Islet of Langerhans (tissue), 1 donor: ENCODE results near the gene STAT5A.
"Not testable (repeated sequence)": the region's sequence is repeated elsewhere in the genome, so short reads cannot be mapped to it uniquely, and the experiment has no call there.

Source experiments
- FAIRE-seq: peaks from one replicate; lab custom pipeline; 2011; peaks lifted over from hg19 to GRCh38; lab: Jason Lieb, UNC

STAT5A gene

DNA sequence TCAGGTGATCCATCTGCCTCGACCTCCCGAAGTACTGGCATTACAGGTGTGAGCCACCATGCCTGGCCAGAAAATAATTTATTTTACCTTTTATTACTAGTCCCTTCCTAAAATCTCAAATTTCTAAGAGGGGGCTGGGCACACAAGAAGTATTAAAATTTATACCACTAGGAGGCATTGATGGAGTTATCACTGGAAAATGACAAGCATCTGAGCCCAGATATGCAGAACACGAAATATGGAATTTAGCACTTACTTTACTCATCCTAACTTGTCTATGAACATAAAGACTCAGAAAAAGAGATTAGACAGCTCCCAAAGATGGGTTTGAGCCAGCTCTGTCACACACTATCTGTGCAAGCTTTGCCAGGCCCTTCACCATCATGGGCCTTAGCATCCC lies 46.4 kb downstream of the STAT5A start:
- no peak for FAIRE-seq

DNA sequence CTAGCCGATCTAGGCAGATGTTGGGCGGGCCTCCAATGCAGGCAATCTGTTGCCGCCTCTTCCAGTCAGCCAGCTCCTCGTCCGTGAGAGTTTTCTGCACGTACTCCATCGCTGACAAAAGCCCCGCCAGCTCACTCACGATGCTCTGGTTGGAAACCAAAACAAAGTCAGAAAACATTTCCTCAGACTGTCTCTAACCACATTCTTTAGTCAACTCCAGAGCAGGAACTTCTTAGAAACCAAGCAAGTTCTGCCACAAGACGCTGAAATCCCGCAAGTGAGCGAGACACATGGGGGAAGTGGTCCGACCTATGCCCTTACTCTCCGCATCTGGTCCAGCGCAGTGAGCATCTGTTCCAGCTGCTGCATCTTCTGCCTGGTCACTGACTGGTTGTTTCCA lies 49.1 kb downstream of the STAT5A start:
- no peak for FAIRE-seq

DNA sequence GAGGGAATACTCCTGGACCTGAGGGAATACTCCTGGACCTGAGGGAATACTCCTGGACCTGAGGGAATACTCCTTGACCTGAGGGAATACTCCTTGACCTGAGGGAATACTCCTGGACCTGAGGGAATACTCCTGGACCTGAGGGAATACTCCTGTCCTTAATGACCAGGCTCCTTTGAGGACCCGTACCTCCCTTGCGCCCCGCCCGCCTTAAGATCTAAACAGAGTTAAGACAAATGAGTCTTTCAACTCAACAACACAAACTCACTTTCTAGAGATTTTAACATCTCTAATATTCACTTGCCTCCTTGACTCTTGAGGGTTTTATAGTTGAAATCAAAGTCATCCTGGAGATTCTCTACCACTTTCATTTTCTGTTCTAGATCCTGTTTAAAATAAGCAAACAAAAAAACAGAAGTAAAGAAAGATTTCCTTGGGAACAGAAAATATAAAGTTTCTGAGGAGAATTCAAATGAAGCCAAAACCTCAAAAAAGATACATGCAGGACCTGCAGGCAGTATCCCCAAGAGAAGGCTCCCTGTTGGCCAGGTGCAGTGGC lies 50.2 kb downstream of the STAT5A start:
- FAIRE-seq: no peak

DNA sequence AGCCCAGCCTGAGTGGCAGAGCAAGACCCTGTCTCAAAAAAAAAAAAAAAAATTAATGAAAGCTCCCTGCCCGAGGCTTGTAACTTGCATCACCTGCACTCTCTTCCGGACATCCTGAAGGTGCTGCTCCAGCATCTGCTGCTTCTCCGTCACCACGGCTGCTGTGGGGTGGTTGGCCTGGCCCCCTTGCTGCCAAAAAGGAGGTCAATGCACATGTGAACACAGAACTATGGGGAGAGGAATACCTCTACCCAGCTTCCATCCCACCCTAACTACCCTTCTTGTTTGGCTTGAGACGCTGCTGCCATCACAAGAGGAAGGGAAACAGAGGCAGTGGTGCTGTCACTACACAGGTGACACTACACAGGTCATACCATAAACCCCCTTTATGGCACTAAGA lies 50.9 kb downstream of the STAT5A start:
- FAIRE-seq: no peak

DNA sequence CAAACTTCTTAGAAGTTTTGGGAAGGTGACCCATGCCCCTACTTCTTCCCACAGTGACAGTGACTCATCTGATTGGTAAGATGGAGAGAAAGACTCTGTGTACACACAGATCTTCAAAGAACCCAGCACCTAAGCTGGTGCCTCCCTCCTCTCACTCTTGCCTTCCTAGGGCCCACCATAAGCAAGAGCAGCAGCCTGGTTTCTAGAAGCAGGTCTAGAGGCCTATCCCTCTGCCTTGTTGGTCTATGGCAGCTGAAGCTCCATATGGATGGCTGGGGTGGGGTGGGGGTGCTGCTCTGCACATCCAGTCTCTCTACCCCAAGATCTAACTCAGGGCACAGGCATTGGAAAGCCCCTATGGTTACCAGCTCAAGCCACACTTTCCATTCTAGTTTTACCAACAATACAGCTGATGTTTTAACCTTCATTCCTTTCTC lies 52.4 kb downstream of the STAT5A start:
- no peak for FAIRE-seq

DNA sequence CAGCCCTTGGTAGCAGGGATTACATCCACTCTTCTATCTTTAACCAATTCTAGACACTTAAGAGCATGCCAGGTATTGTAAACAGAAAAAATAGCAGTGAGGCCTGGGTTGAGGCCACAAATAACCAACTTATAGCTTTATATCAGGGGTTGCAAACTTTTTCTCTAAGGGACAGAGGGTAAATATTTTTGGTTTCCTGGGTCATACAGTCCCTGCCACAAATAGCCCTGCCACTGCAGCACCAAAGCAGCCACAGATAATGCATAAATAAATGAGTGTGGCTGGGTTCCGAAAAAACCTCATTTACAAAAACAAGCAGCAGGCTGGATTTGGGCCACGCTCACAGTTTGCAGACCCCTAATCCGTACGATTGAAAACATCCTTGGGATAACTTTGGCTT lies 53.3 kb downstream of the STAT5A start:
- FAIRE-seq: no peak

DNA sequence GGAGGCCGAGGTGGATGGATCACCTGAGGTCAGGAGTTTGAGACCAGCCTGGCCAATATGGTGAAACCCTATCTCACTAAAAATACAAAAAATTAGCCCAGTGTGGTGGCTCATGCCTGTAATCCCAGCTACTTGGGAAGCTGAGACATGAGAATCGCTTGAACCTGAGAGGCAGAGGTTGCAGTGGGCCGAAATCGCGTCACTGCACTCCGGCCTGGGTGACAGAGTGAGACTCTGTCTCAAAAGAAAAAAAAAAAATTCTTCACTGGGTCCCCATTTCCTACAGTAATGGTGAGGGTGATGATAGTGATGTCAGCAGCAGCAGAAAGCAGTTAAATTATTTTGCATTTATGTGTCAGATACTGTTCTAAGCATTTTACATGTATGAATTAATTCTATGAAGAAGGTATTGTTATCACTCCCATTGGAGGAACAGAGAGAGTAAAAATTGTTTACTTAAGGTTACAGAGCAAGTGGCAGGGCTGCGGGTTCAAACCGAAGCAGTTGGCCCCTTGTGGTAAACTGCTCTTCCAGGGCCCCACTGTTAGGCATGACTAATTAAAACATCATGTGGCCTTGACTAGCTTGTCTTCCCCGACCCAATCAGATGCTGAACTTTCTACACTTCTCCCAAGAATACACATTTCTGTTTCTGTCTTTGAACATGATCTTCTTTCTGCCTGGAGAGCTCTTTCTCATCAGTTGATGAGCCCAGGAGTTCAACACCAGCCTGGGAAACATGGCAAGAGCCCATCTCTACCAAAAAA lies 54.1 kb downstream of the STAT5A start:
- no peak for FAIRE-seq

DNA sequence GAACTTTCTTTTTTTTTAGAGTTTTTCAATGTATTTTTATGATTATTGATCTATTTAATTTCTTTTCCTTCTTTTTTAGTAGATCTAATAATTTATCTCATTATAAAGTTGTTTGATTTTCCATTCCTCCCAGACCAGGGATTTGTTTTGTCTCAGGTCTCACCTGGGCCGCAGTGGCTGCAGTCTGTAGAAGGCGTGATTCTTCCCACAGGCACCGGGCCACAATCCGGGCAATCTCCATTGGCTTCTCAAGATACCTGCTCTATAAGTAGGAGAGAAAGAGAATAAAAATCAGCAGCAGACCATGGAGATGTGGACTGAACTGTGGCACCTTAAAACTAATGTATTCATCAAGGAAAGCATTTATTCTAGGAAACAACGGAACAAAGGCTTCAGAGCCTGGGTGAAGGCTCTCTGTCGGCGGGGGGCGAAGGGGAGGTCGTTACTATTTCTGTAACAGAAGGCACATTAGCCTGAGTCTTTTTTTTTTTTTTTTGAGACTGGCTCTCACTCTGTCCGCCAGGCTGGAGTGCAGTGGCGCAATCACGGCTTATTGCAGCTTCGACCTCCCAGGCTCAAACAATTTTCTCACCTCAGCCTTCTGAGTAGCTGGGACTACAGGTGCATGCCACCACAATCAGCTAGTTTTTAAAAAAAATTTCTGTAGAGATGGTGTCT lies 57.2 kb downstream of the STAT5A start:
- no peak for FAIRE-seq

DNA sequence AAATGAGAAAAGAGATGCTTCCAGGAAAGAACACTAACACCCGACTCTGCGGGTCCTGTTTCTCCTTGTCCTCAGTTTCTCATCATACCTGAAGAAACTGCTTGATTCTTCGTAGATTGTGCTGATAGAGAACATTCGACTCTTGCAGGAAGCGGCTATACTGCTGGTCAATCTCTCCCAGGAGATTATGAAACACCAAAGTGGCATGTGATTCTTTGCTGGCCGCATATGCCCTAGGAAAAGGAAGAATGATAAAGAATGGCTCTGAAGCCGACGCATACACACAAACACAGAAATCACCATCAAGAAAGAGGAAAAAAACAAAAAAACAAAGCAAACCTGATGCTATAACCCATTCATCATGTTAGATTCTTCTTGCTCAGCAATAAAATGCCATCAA lies 58.2 kb downstream of the STAT5A start:
- FAIRE-seq: no peak

DNA sequence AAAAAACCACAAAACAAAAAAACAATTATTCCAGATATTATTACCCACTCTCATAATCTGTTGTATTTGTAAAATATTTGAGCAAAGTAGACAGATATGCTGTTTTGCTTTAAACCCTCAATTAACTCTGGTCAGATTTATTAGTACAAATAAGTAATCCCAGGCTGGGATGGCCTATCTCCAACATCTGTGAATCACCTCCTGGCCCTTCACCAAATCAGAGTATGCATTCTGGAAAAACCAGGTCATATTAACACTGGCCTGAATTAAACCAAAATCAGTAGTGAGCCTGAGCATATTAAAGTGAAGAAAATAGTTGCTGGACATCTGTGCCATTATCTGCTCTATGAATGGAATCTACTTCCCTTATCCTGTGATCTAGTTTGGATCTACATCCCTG lies 58.9 kb downstream of the STAT5A start:
- FAIRE-seq: no peak

DNA sequence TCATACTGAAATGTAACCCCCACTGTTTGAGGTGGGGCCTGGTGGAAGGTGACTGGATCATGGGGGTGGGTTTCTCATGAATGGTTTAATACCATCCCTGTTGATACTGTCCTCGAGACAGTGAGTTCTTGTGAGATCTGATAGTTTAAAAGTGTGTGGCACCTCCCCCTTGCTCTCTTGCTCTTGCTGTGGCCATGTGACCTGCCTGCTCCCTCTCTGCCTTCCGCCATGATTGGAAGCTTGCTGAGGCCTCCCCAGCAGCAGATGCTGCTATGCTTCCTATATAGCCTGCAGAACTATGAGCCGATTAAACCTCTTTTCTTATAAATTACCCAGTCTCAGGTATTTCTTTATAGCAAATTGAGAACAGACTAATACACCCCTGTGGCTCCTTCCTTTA lies 59.3 kb downstream of the STAT5A start:
- FAIRE-seq: no peak

DNA sequence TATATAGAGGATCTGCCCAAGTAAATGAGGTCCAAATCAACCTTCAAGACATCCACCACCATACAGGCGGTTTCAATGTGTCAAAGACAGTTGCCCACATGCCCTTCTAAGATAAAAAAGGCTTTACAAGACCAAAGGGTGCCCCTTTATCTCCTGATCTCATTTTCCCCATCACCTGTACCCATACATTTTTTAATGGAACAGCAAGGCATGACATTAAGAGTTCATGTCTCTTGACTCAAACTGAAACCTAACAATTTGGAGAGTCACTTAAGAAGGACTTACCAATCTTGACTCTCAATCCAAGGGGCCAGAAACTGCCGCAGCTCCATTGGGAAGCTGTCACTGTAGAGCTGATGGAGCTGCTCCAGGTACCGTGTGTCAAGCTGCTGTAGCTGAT lies 59.8 kb downstream of the STAT5A start:
- FAIRE-seq: no peak

DNA sequence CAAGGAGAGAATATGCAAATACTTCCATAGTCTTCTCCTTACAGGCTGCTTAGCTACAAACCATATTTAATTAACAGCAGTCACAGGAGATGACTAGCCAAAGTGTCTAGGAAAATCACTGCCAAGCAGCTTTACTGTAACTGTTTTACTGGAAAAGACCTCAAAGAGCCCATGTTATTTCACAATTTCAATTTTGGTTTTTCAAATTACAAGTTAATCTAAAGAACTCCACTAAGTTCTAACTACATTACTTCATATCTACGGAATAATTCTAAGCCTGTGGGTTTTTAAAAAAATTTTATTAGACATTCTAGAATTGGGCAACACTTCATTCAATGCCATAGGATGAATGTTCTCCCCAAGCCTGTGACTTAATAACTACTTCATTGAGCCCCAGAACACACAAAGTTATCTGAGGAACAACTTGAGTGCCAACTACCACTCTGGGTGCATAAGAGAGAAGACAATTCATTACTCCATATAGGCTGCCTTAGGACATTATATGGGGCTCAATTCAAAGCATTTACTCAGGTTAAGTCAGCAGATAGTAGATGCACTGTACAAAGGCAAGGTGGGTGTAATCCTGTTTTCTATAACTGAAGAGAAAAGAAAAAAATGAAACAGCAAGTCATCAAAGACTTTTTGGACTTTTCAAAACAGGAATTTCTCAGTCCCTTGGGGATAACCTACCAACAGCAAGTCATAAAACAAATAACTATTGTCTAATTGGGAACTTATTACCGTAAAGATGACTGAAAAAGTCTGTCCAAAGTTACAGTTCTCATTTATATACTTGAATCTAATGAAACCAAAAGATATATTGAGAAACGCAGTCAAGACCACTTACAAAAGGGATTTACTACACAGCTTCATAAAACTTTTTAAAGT lies 66.9 kb downstream of the STAT5A start:
- no peak for FAIRE-seq

DNA sequence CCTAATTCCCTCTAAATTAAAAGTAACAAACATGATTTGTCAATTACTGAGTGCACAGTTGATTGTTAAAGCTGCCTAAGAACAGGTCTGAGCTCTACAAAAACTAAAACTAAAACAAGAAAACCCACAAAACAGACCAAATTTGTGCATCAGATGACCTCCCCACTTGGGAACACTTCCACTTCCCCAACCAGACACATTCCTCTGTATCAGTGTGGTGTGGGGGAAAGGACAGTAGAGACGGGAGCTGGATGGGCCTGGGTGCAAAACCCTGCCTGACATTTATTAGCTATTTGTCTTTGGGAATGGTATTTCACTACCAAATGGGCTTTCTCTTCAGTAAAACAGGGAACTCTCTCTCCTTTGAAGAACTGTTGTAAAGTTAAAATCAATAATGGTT lies 70.1 kb downstream of the STAT5A start:
- FAIRE-seq: no peak

DNA sequence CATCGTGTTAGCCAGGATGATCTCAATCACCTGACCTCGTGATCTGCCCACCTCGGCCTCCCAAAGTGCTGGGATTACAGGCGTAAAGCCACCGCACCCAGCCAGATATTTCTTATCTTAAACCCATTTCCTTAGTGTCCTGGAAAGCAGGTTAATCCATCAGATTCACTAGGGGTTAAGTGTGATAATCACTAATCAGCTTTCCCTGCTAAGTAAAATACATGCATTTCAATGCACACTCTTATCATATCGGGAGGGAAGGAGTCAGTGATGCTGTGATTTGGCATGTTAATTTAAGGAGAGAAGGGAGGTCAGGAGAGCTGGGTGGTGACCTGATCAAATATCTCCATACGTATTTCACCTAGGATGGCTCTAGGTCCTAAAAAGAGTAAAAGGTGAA lies 70.8 kb downstream of the STAT5A start:
- FAIRE-seq: no peak

DNA sequence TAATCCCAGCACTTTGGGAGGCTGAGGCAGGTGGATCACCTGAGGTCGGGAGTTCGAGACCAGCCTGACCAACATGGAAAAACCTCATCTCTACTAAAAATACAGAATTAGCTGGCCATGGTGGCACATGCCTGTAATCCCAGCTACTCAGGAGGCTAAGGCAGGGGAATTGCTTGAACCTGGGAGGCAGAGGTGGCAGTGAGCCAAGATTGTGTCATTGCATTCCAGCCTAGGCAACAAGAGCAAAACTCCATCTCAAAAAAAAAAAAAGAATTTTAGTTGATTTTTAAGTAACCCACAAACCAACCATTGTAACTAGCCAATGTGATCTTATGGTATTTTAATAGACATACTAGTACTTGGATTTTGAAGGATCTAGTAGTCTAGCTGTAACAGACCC lies 72.1 kb downstream of the STAT5A start:
- not testable (repeated sequence) for FAIRE-seq
